ENCODE measurements around the gene FBLN5.

FBLN5 gene

DNA sequence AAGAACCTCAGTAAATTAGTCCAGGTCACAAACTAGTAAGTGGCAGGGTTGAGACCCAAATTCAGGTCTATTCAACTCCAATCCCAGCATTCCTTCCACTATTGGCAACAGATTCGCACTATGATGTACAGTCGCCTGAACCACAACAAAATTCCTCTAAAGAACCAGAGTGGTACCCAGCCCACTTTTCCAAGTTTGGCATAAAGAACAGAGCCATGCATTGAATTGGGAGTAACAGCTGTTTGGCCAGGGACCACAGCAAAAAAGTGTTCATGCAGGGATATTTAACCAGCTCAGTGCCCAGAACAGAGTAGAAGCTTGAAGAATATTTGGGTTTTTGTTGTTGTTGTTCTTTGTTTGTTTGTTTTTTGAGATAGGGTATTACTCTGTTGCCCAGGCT is 89.9 kb downstream of the FBLN5 start:
- Histone ChIP-seq H3K27me3 (ENCODE audit: insufficient read depth, low read depth) (peaks cover 6% of the 10 kb centered on the region; the same call in 1 of the 2 replicates), H3K9ac (no peak overlapping the region), H3K79me2 (ENCODE audit: insufficient read depth, low read depth) (no peaks in the 10 kb centered on the region), H3K4me1 (ENCODE audit: low read depth, poor library complexity, severe bottlenecking) (no peaks in the 10 kb centered on the region), H3K36me3 (ENCODE audit: insufficient read depth) (no peaks in the 10 kb centered on the region), H4K20me1 (ENCODE audit: insufficient read depth) (no peaks in the 10 kb centered on the region), H3K27ac (no peak overlapping the region), H3K4me3 (IDR thresholded peaks at IDR 0.05; ENCODE audit: insufficient read depth, low read depth, low read length) (no peak overlapping the region), H3K4me2 (no peak overlapping the region), H2AFZ (ENCODE audit: low read depth) (no peak overlapping the region)
- TF ChIP-seq, protein P1, sequence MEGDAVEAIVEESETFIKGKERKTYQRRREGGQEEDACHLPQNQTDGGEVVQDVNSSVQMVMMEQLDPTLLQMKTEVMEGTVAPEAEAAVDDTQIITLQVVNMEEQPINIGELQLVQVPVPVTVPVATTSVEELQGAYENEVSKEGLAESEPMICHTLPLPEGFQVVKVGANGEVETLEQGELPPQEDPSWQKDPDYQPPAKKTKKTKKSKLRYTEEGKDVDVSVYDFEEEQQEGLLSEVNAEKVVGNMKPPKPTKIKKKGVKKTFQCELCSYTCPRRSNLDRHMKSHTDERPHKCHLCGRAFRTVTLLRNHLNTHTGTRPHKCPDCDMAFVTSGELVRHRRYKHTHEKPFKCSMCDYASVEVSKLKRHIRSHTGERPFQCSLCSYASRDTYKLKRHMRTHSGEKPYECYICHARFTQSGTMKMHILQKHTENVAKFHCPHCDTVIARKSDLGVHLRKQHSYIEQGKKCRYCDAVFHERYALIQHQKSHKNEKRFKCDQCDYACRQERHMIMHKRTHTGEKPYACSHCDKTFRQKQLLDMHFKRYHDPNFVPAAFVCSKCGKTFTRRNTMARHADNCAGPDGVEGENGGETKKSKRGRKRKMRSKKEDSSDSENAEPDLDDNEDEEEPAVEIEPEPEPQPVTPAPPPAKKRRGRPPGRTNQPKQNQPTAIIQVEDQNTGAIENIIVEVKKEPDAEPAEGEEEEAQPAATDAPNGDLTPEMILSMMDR (conservative IDR thresholded peaks at IDR 0.05; ENCODE audit: low read depth, low read length) = no peak

DNA sequence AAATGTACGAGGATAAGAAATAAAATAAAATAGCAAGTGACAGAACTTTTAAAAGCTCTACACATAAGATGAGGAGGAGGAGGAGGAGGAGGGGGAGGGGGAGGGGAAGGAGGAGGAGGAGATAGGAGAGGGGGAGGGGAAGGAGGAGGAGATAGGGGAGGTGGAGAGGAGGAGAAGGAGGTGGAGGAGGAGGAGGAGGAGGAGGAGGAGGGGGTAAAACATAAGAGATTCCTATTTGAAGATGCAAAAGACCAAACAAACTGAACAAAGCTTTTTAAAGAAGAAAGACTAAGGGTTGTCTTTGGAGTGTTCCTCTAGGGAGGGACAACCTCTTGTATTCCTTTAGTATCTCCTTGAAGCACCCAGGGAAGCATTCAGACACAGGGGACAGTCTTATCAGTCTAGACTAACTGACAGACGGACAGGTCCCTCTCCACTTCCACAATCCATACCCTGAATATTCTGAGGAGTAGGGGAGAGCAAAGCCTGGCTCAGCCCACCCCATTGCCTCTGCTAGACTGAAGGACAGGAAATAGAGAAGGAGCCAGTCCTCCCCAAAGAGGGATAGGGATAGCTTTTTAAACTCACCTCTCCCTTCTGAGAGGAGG is 93.1 kb downstream of the FBLN5 start:
- Histone ChIP-seq H3K27me3 (ENCODE audit: insufficient read depth, low read depth) (no peaks in the 10 kb centered on the region; the same call in 1 of the 2 replicates), H3K4me1 (ENCODE audit: low read depth, poor library complexity, severe bottlenecking) (no peaks in the 10 kb centered on the region), H3K9ac (no peak overlapping the region), H3K4me2 (no peak overlapping the region), H2AFZ (ENCODE audit: low read depth) (no peak overlapping the region), H3K4me3 (IDR thresholded peaks at IDR 0.05; ENCODE audit: insufficient read depth, low read depth, low read length) (no peak overlapping the region), H4K20me1 (ENCODE audit: insufficient read depth) (no peaks in the 10 kb centered on the region), H3K36me3 (ENCODE audit: insufficient read depth) (no peaks in the 10 kb centered on the region), H3K79me2 (ENCODE audit: insufficient read depth, low read depth) (no peaks in the 10 kb centered on the region), H3K27ac (no peak overlapping the region)
- TF ChIP-seq, protein P1 (conservative IDR thresholded peaks at IDR 0.05; ENCODE audit: low read depth, low read length) = no peak

DNA sequence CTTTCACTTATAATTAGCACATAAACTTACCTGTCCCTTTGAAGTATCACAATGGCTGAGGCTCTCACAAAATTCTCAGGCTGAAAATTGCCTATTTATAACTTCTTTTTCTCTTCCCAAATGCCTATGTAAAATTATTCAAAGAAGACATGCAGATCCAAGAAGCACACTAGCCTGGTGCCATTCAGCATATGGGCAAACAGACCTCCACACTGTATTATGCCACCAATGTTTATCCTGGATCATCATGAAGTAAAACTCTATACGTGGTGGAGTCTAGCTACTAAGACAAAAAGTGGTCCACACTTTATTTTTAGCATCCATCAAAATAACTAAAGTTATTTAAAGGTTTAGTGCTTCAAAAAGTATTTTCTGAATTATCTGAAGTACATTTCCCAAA is 95.9 kb downstream of the FBLN5 start:
- Histone ChIP-seq H3K4me3 (IDR thresholded peaks at IDR 0.05; ENCODE audit: insufficient read depth, low read depth, low read length) (no peak overlapping the region), H3K79me2 (ENCODE audit: insufficient read depth, low read depth) (no peaks in the 10 kb centered on the region), H3K9ac (no peak overlapping the region), H3K27me3 (ENCODE audit: insufficient read depth, low read depth) (no peaks in the 10 kb centered on the region), H3K27ac (no peak overlapping the region), H3K4me1 (ENCODE audit: low read depth, poor library complexity, severe bottlenecking) (no peaks in the 10 kb centered on the region), H4K20me1 (ENCODE audit: insufficient read depth) (no peaks in the 10 kb centered on the region), H3K36me3 (ENCODE audit: insufficient read depth) (no peaks in the 10 kb centered on the region), H3K4me2 (no peak overlapping the region), H2AFZ (ENCODE audit: low read depth) (no peak overlapping the region)
- TF ChIP-seq, protein P1 (conservative IDR thresholded peaks at IDR 0.05; ENCODE audit: low read depth, low read length) = no peak

DNA sequence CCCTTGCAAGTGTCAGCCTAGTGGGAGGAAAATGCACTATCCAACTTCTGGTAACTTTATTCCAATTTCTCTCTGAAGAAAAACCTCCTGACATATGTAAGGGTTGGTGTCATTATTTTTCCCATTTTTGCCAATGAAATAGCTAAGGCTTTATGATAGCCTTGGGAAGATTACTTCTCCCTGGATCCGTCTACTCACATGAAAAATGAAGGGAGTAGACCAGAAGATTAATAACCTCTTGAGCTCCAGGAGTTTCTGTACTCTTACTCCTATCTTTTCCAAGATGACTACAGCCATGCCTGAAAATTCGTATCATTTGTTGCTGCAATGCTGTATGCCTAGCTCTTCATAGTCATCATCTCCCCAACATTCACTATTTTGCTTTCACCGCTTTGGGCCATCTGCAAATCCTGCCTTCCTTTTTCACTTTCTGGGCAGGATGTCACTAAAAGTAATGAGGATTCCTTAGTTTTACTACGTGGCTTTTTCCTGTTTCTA is 98.9 kb downstream of the FBLN5 start:
- no peaks in the 10 kb centered on the region for H3K79me2 ChIP-seq (ENCODE audit: insufficient read depth, low read depth)
- no peaks in the 10 kb centered on the region for H3K36me3 ChIP-seq (ENCODE audit: insufficient read depth)
- H3K27me3 ChIP-seq (ENCODE audit: insufficient read depth, low read depth) = no peaks in the 10 kb centered on the region
- H3K27ac ChIP-seq = no peak overlapping the region
- H3K9ac ChIP-seq = no peak overlapping the region
- H4K20me1 ChIP-seq (ENCODE audit: insufficient read depth) = no peaks in the 10 kb centered on the region
- H2AFZ ChIP-seq (ENCODE audit: low read depth) = no peak overlapping the region
- no peaks in the 10 kb centered on the region for H3K4me1 ChIP-seq (ENCODE audit: low read depth, poor library complexity, severe bottlenecking)
- no peak overlapping the region for H3K4me2 ChIP-seq
- H3K4me3 ChIP-seq (IDR thresholded peaks at IDR 0.05; ENCODE audit: insufficient read depth, low read depth, low read length) = no peak overlapping the region
- TF ChIP-seq, protein P1 (conservative IDR thresholded peaks at IDR 0.05; ENCODE audit: low read depth, low read length) = no peak

Data from KMS-11 (cell line).